ENCODE results near the gene SNAPIN. TPM values are rescaled to one million over a fixed set of nuclear protein-coding genes. Genes with fewer than 3 reads are reported as not detected.
A peak's percentile ranks its signal among the peaks of the same experiment; 100 is the strongest.

Gene SNAPIN
- total and polyA plus RNA-seq, 5 donors from 2014 or later, result 21.5 to 120 (median 92.8) TPM

DNA sequence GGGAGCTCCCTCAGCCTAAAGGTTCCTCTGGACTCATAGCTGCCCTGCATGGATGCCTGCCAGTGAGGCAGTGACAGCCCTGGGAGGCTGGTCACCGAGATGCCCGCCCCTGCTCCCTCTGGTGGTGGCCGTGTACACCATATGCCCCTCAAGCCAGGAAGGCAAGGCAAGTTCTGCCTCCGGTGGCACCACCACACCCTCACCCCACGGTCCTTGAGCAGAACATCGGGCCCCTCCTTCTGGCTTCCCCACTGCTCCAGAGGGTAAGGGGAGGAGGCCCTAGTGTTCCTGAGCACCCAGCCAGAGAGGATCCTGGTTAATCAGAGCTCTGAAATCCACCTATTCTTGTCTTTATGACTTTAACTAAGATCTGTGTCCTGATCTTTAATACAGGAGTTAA lies 40.8 kb upstream of the SNAPIN start:
- H3K36me3 ChIP-seq (ENCODE audit: control insufficient read depth, insufficient read depth, low read length), result no peaks in the 10 kb centered on the region
- no peak overlapping the region for H3K4me3 Mint-ChIP-seq
- H3K9me3 Mint-ChIP-seq, result no peaks in the 10 kb centered on the region
- ATAC-seq (ENCODE audit: low read depth in 2 of 2) (peak in 1 of 2 donors; percentile 82), DNase-seq (peak in 2 of 3 donors; percentile 55 to 73)
- H3K27me3 Mint-ChIP-seq, result no peaks in the 10 kb centered on the region
- H3K27me3 ChIP-seq (ENCODE audit: control insufficient read depth, insufficient read depth, low read length), result no peaks in the 10 kb centered on the region
- no peaks in the 10 kb centered on the region for H3K9me3 ChIP-seq (ENCODE audit: control insufficient read depth in 2 of 2, low read length in 2 of 2)
- H3K4me1 ChIP-seq (ENCODE audit: control insufficient read depth, insufficient read depth, low read length, poor library complexity, severe bottlenecking), result no peaks in the 10 kb centered on the region
- no peaks in the 10 kb centered on the region for H3K36me3 Mint-ChIP-seq
- H3K4me1 Mint-ChIP-seq, result peaks cover 0 to 6% (median 0%) of the 10 kb centered on the region in 4 donors
- no peak overlapping the region for H3K4me3 ChIP-seq (ENCODE audit: low read depth, low read length)
- H3K27ac ChIP-seq (ENCODE audit: insufficient read depth, low read length, poor library complexity, severe bottlenecking), result no peak overlapping the region
- H3K27ac Mint-ChIP-seq, result no peak overlapping the region

GRCh38 chr1:153619171-153619570 lies 39.3 kb upstream of the SNAPIN start:
- Histone ChIP-seq H3K9me3 (ENCODE audit: control insufficient read depth in 2 of 2, low read length in 2 of 2) (no peaks in the 10 kb centered on the region), H3K4me3 (ENCODE audit: low read depth, low read length) (no peak overlapping the region), H3K36me3 (ENCODE audit: control insufficient read depth, insufficient read depth, low read length) (no peaks in the 10 kb centered on the region), H3K27me3 (ENCODE audit: control insufficient read depth, insufficient read depth, low read length) (no peaks in the 10 kb centered on the region), H3K27ac (ENCODE audit: insufficient read depth, low read length, poor library complexity, severe bottlenecking) (no peak overlapping the region), H3K4me1 (ENCODE audit: control insufficient read depth, insufficient read depth, low read length, poor library complexity, severe bottlenecking) (no peaks in the 10 kb centered on the region)
- DNase-seq (no peak), ATAC-seq (ENCODE audit: low read depth in 2 of 2) (no peak)
- Mint-ChIP-seq H3K4me3 (no peak overlapping the region), H3K27me3 (no peaks in the 10 kb centered on the region), H3K36me3 (peaks cover 6% of the 10 kb centered on the region), H3K27ac (no peak overlapping the region), H3K4me1 (peaks cover 0 to 6% (median 0%) of the 10 kb centered on the region in 4 donors), H3K9me3 (no peaks in the 10 kb centered on the region)

DNA sequence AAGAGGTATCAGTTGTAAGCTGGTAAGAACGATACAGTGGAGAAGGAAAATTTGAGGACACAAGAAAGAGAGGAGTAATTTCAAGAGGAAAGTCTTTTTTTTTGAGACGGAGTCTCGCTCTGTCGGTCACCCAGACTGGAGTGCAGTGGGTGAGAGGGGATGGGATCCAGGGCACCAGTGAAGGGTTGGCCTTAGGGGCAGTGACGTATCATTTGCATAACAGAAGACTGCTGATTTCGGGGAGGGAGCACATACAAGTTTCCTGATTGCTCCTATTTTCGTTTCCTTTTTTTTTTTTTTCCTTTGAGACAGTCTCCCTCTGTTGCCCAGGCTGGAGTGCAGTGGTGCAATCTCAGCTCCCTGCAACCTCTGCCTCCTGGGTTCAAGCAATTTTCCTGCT lies 35.4 kb upstream of the SNAPIN start:
- Histone ChIP-seq H3K4me3 (ENCODE audit: low read depth, low read length) (no peak overlapping the region), H3K27me3 (ENCODE audit: control insufficient read depth, insufficient read depth, low read length) (no peaks in the 10 kb centered on the region), H3K27ac (ENCODE audit: insufficient read depth, low read length, poor library complexity, severe bottlenecking) (no peak overlapping the region), H3K36me3 (ENCODE audit: control insufficient read depth, insufficient read depth, low read length) (no peaks in the 10 kb centered on the region), H3K4me1 (ENCODE audit: control insufficient read depth, insufficient read depth, low read length, poor library complexity, severe bottlenecking) (no peaks in the 10 kb centered on the region), H3K9me3 (ENCODE audit: control insufficient read depth in 2 of 2, low read length in 2 of 2) (no peaks in the 10 kb centered on the region)
- DNase-seq (no peak), ATAC-seq (ENCODE audit: low read depth in 2 of 2) (no peak)
- Mint-ChIP-seq H3K36me3 (peaks cover 8% of the 10 kb centered on the region), H3K9me3 (no peaks in the 10 kb centered on the region), H3K27ac (no peak overlapping the region), H3K4me1 (peaks cover 0 to 5% (median 1%) of the 10 kb centered on the region in 4 donors), H3K4me3 (peak overlapping the region in 1 of 4 donors; percentile 47), H3K27me3 (no peaks in the 10 kb centered on the region)

DNA sequence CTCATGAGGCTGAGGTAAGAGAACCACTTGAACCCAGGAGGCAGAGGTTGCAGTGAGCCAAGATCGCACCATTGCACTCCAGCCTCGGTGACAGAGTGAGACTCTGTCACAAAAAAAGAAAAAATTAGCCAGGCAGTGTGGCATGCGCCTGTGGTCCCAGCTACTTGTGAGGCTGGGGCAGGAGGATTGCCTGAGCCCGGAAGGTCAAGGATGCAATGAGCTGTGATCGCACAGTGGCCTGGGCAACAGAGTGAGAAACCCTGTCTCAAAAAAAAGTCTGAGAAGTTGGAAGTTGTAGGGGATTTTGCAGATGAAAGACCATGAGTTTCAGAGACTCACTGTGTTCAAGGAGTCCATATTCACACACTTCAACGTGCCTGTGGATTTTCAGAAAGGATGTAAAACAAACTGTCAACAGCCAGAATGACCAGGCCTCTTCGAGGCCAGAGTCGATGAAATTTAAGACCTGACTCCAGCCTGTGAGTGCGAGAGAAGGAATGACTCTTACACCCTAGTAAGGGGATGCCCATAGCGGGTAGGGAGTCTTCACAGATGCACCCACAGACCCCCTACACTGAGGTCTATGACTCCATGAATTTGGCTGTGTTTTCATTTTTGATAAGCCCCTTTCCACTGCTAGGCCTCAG lies 33.4 kb upstream of the SNAPIN start:
- H3K36me3 Mint-ChIP-seq, result peaks cover 8% of the 10 kb centered on the region
- H3K27ac ChIP-seq (ENCODE audit: insufficient read depth, low read length, poor library complexity, severe bottlenecking), result no peak overlapping the region
- H3K4me3 ChIP-seq (ENCODE audit: low read depth, low read length), result no peak overlapping the region
- no peak overlapping the region for H3K4me3 Mint-ChIP-seq
- no peak overlapping the region for H3K27ac Mint-ChIP-seq
- no peak for ATAC-seq (ENCODE audit: low read depth in 2 of 2)
- no peaks in the 10 kb centered on the region for H3K9me3 Mint-ChIP-seq
- no peaks in the 10 kb centered on the region for H3K9me3 ChIP-seq (ENCODE audit: control insufficient read depth in 2 of 2, low read length in 2 of 2)
- no peaks in the 10 kb centered on the region for H3K36me3 ChIP-seq (ENCODE audit: control insufficient read depth, insufficient read depth, low read length)
- no peak for DNase-seq
- no peaks in the 10 kb centered on the region for H3K27me3 ChIP-seq (ENCODE audit: control insufficient read depth, insufficient read depth, low read length)
- peaks cover 0 to 5% (median 1%) of the 10 kb centered on the region in 4 donors for H3K4me1 Mint-ChIP-seq
- H3K27me3 Mint-ChIP-seq, result no peaks in the 10 kb centered on the region
- no peaks in the 10 kb centered on the region for H3K4me1 ChIP-seq (ENCODE audit: control insufficient read depth, insufficient read depth, low read length, poor library complexity, severe bottlenecking)

DNA sequence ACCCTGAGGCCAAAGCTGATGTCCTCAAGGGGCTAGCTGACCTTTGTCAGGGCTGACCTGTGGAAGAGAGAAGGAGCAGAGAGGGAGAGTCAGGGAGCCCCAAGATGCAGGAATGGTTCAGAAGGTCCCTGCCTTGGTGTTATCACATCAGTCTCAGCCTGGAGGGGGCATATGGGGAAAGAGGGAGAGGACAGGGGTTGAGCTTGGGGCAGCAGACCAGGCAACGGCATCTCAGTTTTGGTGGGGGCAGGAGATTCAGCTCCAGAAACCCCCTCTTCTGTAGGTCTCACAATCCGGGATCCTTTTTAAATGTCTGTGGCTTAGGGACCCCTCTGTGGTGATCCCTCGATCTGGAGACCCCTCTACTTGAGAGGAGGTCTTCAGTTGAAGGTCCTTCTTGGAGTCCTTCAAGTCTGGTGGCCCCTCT lies 32.0 kb upstream of the SNAPIN start:
- no peak for DNase-seq
- peaks cover 8% of the 10 kb centered on the region for H3K36me3 Mint-ChIP-seq
- no peaks in the 10 kb centered on the region for H3K27me3 Mint-ChIP-seq
- no peak overlapping the region for H3K4me3 ChIP-seq (ENCODE audit: low read depth, low read length)
- H3K4me1 ChIP-seq (ENCODE audit: control insufficient read depth, insufficient read depth, low read length, poor library complexity, severe bottlenecking), result no peaks in the 10 kb centered on the region
- ATAC-seq (ENCODE audit: low read depth in 2 of 2), result no peak
- H3K27me3 ChIP-seq (ENCODE audit: control insufficient read depth, insufficient read depth, low read length), result no peaks in the 10 kb centered on the region
- H3K27ac Mint-ChIP-seq, result peak overlapping the region in 1 of 3 donors; percentile 55
- no peaks in the 10 kb centered on the region for H3K9me3 Mint-ChIP-seq
- H3K9me3 ChIP-seq (ENCODE audit: control insufficient read depth in 2 of 2, low read length in 2 of 2), result no peaks in the 10 kb centered on the region
- peaks cover 0 to 14% (median 1%) of the 10 kb centered on the region in 4 donors for H3K4me1 Mint-ChIP-seq
- no peak overlapping the region for H3K4me3 Mint-ChIP-seq
- no peak overlapping the region for H3K27ac ChIP-seq (ENCODE audit: insufficient read depth, low read length, poor library complexity, severe bottlenecking)
- no peaks in the 10 kb centered on the region for H3K36me3 ChIP-seq (ENCODE audit: control insufficient read depth, insufficient read depth, low read length)

DNA sequence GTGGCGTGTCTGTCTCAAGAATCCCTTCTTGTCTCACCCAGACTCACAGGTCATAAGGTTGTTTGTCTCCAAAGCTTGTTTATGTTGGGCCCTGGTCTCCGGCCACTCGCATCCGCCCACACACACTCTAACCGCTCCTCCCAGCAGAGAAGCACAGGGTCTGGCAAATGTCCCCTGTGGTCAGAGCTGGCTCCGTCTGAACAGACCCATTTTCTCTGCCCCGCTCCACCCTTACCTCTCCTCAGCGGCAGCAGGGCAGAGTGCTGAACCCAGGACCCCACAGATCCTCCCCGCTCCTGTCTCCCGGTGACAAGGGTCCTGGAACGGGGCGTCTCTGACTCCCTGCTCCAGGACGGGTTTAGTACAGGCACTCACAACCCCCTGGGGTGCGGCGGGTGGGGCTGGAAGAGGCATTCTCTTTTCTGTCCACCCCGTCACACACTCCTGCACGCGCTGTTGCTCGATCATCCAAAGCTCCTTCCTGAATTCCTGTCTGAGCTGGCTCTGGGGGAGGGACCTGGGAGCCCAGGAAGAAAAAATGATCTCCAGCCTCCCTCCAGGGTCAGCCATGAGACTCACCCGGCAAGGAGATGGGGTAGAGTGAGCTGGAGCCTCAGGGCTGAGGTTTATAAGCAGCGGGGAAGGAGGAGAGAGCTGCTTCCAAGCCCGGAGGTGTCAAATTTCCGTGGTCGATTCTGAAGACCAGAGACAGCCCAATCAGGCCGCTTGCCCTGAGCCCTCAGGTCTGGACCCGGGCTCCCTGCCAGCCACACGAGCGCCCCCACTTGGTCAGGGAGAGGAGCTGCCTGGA lies 31.4 kb upstream of the SNAPIN start, which contains the start of gene S100A13:
S100A13 (minus strand) TSS at position 602 of the 811 bp plus-strand sequence. CDS start 1,033 bp downstream, outside the sequence.
- Mint-ChIP-seq H3K4me1 (peaks cover 0 to 16% (median 1%) of the 10 kb centered on the region in 4 donors), H3K9me3 (no peaks in the 10 kb centered on the region), H3K27me3 (no peaks in the 10 kb centered on the region), H3K36me3 (peaks cover 8% of the 10 kb centered on the region), H3K4me3 (peak within 1 kb of the TSS in 1 of 4 donors; percentile 24), H3K27ac (peak within 1 kb of the TSS in 1 of 3 donors; percentile 55)
- Histone ChIP-seq H3K27ac (ENCODE audit: insufficient read depth, low read length, poor library complexity, severe bottlenecking) (no peak within 1 kb of the TSS), H3K4me3 (ENCODE audit: low read depth, low read length) (no peak within 1 kb of the TSS), H3K27me3 (ENCODE audit: control insufficient read depth, insufficient read depth, low read length) (no peaks in the 10 kb centered on the region), H3K4me1 (ENCODE audit: control insufficient read depth, insufficient read depth, low read length, poor library complexity, severe bottlenecking) (no peaks in the 10 kb centered on the region), H3K36me3 (ENCODE audit: control insufficient read depth, insufficient read depth, low read length) (no peaks in the 10 kb centered on the region), H3K9me3 (ENCODE audit: control insufficient read depth in 2 of 2, low read length in 2 of 2) (no peaks in the 10 kb centered on the region)
- no peak for DNase-seq
- ATAC-seq (ENCODE audit: low read depth in 2 of 2), result no peak

DNA sequence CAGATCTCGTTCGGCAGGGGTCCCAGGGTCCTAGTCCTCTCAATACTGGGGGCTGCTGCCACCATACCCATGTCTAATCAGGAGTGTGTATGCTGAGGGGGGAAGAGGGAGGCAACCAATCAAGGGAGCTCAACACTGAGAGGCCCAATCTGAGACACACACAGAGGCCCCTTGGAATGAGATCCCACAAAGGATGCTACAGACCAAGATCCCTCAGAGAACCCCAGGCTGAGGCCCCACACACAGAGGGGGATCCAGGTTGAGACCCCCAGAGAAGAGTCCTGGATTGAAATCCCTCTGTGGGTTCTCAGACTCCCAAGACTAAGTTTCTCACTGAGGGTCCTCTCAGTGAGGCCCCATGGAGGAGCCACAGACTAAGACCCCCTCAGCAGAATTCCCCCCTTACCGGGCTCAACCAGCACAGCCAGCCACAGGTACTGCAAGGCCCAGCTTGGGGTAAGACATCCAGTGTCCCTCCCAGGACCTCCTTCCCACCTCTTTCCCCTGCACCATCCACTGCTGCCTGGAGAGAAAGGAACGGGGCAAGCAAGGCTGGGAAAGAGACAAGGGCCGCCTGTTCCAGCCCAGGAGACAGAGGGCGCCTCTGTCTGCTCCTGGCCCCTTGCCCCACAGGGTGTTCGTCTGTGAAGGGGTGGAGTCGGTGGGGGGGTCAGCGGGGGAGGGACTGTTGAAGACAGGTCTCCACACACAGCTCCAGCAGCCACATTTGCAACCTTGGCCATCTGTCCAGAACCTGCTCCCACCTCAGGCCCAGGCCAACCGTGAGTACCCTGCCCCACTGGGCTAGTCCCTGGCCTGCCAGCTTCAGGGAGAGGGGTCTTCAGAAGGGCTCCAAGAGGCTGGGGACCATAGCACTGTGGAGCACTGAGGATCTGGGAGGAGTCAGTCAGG lies 30.5 kb upstream of the SNAPIN start, which contains the start of gene S100A1:
S100A1 (plus strand) TSS at position 720 of the 912 bp plus-strand sequence. CDS start 2,088 bp downstream, outside the sequence.
- H3K9me3 Mint-ChIP-seq, result no peaks in the 10 kb centered on the region
- Histone ChIP-seq H3K4me1 (ENCODE audit: control insufficient read depth, insufficient read depth, low read length, poor library complexity, severe bottlenecking) (no peaks in the 10 kb centered on the region), H3K36me3 (ENCODE audit: control insufficient read depth, insufficient read depth, low read length) (no peaks in the 10 kb centered on the region), H3K27me3 (ENCODE audit: control insufficient read depth, insufficient read depth, low read length) (no peaks in the 10 kb centered on the region), H3K27ac (ENCODE audit: insufficient read depth, low read length, poor library complexity, severe bottlenecking) (no peak within 1 kb of the TSS), H3K9me3 (ENCODE audit: control insufficient read depth in 2 of 2, low read length in 2 of 2) (no peaks in the 10 kb centered on the region), H3K4me3 (ENCODE audit: low read depth, low read length) (no peak within 1 kb of the TSS)
- peaks cover 8% of the 10 kb centered on the region for H3K36me3 Mint-ChIP-seq
- no peaks in the 10 kb centered on the region for H3K27me3 Mint-ChIP-seq
- no peak within 1 kb of the TSS for H3K4me3 Mint-ChIP-seq
- H3K27ac Mint-ChIP-seq, result peak within 1 kb of the TSS in 1 of 3 donors; percentile 25
- H3K4me1 Mint-ChIP-seq, result peaks cover 0 to 16% (median 3%) of the 10 kb centered on the region in 4 donors
- DNase-seq (no peak), ATAC-seq (ENCODE audit: low read depth in 2 of 2) (no peak)

Data from CD4-positive, CD25-positive, alpha-beta regulatory T cell (primary cell).